Measurements from ENCODE around the gene PRM2. TPM values are rescaled to one million over a fixed set of nuclear protein-coding genes. Genes with fewer than 3 reads are reported as not detected.
"Not testable (repeated sequence)": the region's sequence is repeated elsewhere in the genome, so short reads cannot be mapped to it uniquely, and the experiment has no call there.

The PRM2 gene
- polyA plus RNA-seq, 1 donor: not detected

- DNase-seq (ENCODE audit: low read depth): not testable (repeated sequence)
These were observed 13.4 kb upstream of the PRM2 start for GRCh38 chr16:11289696-11290095.

- DNase-seq (ENCODE audit: low read depth): no peak
These were observed 12.9 kb upstream of the PRM2 start for GRCh38 chr16:11289202-11289601.

- no peak for DNase-seq (ENCODE audit: low read depth)
These were observed 9.6 kb upstream of the PRM2 start for GRCh38 chr16:11285842-11286241.

GRCh38 chr16:11283820-11284248 is 7.6 kb upstream of the PRM2 start:
- no peak for DNase-seq (ENCODE audit: low read depth)

- DNase-seq (ENCODE audit: low read depth): no peak
These were observed 4.6 kb upstream of the PRM2 start, which contains the start of gene PRM1 for GRCh38 chr16:11280616-11281522. PRM1 (minus strand) TSS chr16:11281330; CDS start chr16:11281238, 92 bp downstream.

GRCh38 chr16:11278681-11279628 is 2.7 kb upstream of the PRM2 start:
- DNase-seq (ENCODE audit: low read depth): no peak

- DNase-seq (ENCODE audit: low read depth): no peak
These were observed 1.5 kb upstream of the PRM2 start for GRCh38 chr16:11277607-11278337.

GRCh38 chr16:11276896-11277593 is 765 bp upstream of the PRM2 start:
- no peak for DNase-seq (ENCODE audit: low read depth)

GRCh38 chr16:11274964-11275363 is 1.3 kb downstream of the PRM2 start:
- no peak for DNase-seq (ENCODE audit: low read depth)

GRCh38 chr16:11273721-11274324 is 2.5 kb downstream of the PRM2 start:
- no peak for DNase-seq (ENCODE audit: low read depth)

- DNase-seq (ENCODE audit: low read depth): no peak
These were observed 3.2 kb downstream of the PRM2 start, which contains the start of gene PRM3 for GRCh38 chr16:11272921-11273720. PRM3 (minus strand) TSS chr16:11273629; CDS start chr16:11273595, 34 bp downstream.

- no peak for DNase-seq (ENCODE audit: low read depth)
These were observed 3.8 kb downstream of the PRM2 start for GRCh38 chr16:11272484-11272883.

GRCh38 chr16:11271610-11272009 is 4.7 kb downstream of the PRM2 start:
- no peak for DNase-seq (ENCODE audit: low read depth)

GRCh38 chr16:11270602-11271162 is 5.6 kb downstream of the PRM2 start:
- no peak for DNase-seq (ENCODE audit: low read depth)

GRCh38 chr16:11268921-11269375 is 7.3 kb downstream of the PRM2 start, which contains the start of gene TNP2:
TNP2 (minus strand) TSS chr16:11269325; CDS start chr16:11269262, 63 bp downstream.
- DNase-seq (ENCODE audit: low read depth): no peak

GRCh38 chr16:11265124-11265523 is 11.2 kb downstream of the PRM2 start:
- no peak for DNase-seq (ENCODE audit: low read depth)

GRCh38 chr16:11264155-11264832 is 12.0 kb downstream of the PRM2 start:
- DNase-seq (ENCODE audit: low read depth): no peak

- no peak for DNase-seq (ENCODE audit: low read depth)
These were observed 12.5 kb downstream of the PRM2 start for GRCh38 chr16:11263737-11264136.
